ENCODE measurements around the gene PAK1. TPM values are rescaled to one million over a fixed set of nuclear protein-coding genes. Genes with fewer than 3 reads are reported as not detected.

PAK1 gene
- total RNA-seq, 1 donor from 2014 or later: 39.8 TPM

DNA sequence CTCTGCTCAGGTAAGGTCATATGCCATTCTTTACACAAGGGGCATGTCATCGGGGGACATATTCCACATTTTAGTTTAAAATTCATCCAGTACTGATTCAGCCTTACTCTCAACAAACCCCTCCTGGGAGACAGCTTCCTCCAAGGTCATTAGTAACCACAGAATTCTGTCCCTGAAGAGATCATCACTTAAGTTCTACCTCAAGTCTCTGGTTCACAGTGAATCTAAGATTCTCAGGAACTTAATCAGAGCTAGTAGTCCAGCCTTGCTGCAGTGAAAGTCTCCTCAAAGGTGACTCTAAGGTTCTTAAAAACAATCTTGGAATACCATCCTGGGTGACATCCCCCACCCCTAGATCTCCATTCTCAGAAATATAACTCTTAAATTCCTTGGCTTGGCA lies 153.5 kb downstream of the PAK1 start:
- Histone ChIP-seq H3K27me3 (no peaks in the 10 kb centered on the region), H3K4me3 (no peak overlapping the region), H3K27ac (no peak overlapping the region), H3K4me1 (no peaks in the 10 kb centered on the region), H3K9me3 (no peaks in the 10 kb centered on the region), H3K36me3 (peaks cover 7 to 16% of the 10 kb centered on the region in 2 donors)
- intact Hi-C loops (cut with DNase I): no loop called here
- TF ChIP-seq, protein P1, sequence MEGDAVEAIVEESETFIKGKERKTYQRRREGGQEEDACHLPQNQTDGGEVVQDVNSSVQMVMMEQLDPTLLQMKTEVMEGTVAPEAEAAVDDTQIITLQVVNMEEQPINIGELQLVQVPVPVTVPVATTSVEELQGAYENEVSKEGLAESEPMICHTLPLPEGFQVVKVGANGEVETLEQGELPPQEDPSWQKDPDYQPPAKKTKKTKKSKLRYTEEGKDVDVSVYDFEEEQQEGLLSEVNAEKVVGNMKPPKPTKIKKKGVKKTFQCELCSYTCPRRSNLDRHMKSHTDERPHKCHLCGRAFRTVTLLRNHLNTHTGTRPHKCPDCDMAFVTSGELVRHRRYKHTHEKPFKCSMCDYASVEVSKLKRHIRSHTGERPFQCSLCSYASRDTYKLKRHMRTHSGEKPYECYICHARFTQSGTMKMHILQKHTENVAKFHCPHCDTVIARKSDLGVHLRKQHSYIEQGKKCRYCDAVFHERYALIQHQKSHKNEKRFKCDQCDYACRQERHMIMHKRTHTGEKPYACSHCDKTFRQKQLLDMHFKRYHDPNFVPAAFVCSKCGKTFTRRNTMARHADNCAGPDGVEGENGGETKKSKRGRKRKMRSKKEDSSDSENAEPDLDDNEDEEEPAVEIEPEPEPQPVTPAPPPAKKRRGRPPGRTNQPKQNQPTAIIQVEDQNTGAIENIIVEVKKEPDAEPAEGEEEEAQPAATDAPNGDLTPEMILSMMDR (IDR thresholded peaks at IDR 0.05): no peak
- no peak for DNase-seq (ENCODE audit: low spot score in 2 of 2)

DNA sequence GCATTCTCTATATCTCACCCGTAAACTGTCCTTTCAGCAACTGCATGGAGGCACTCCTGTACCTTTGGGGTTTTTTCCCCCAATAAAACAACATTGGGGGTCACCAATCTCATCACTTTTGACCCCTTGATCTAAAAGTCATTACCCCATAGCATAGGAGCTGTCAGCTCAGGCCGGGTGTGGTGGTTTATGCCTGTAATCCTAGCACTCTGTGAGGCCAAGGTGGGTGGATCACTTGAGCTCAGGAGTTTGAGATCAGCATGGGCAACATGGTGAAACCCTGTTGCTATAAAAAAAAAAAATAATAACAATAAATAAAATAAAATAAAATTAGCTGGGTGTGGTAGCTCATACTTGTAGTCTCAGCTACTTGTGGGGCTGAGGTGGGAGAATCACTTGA lies 155.3 kb downstream of the PAK1 start:
- intact Hi-C loops (cut with DNase I): no loop called here
- Histone ChIP-seq H3K4me1 (no peaks in the 10 kb centered on the region), H3K4me3 (no peak overlapping the region), H3K9me3 (no peaks in the 10 kb centered on the region), H3K27ac (no peak overlapping the region), H3K36me3 (peaks cover 7 to 10% of the 10 kb centered on the region in 2 donors), H3K27me3 (no peaks in the 10 kb centered on the region)
- no peak for DNase-seq (ENCODE audit: low spot score in 2 of 2)
- TF ChIP-seq, protein P1 (IDR thresholded peaks at IDR 0.05): no peak

DNA sequence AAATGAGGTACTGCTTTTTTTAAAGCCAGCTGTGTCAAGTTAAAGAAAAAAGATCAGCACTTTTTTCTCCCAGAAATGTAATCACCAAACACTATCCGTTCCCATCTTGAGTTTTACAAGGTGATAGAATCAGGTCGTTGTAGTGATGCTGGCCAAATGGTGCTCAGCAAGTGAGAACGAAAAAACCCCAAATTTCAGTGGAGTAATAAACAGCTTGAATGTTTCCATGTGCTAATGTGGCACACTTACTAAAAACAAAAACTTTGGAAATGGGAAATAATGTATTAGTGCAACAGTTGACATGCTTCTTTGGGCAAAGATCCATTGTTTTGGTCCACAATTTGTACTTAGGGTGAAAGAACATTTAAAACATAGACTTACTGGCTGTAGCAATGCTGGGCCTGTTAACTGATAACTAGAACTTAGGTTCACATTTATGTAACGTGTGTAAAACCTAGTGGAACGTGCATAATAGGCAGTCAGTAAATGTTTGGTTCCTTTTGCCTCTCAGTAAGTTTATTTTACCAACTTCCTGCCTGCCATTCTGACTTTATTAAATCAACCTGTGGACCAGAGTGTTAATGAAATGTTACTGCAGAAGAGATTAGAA lies 157.1 kb downstream of the PAK1 start:
- Histone ChIP-seq H3K27ac (no peak overlapping the region), H3K9me3 (no peaks in the 10 kb centered on the region), H3K36me3 (peaks cover 0 to under 1% of the 10 kb centered on the region in 2 donors), H3K27me3 (no peaks in the 10 kb centered on the region), H3K4me3 (no peak overlapping the region), H3K4me1 (no peaks in the 10 kb centered on the region)
- DNase-seq (ENCODE audit: low spot score in 2 of 2): no peak
- TF ChIP-seq, protein P1 (IDR thresholded peaks at IDR 0.05): no peak
- intact Hi-C loops (cut with DNase I): no loop called here

- intact Hi-C loops (cut with DNase I): no loop called here
- H3K36me3 ChIP-seq: no peaks in the 10 kb centered on the region
- no peak overlapping the region for H3K27ac ChIP-seq
- no peaks in the 10 kb centered on the region for H3K4me1 ChIP-seq
- H3K27me3 ChIP-seq: no peaks in the 10 kb centered on the region
- no peak overlapping the region for H3K4me3 ChIP-seq
- no peak for DNase-seq (ENCODE audit: low spot score in 2 of 2)
- TF ChIP-seq, protein P1 (IDR thresholded peaks at IDR 0.05): no peak
- no peaks in the 10 kb centered on the region for H3K9me3 ChIP-seq
These were observed 161.8 kb downstream of the PAK1 start for GRCh38 chr11:77312107-77312506.

GRCh38 chr11:77311701-77312100 lies 162.2 kb downstream of the PAK1 start:
- H3K27me3 ChIP-seq: no peaks in the 10 kb centered on the region
- no peak overlapping the region for H3K27ac ChIP-seq
- no peak overlapping the region for H3K4me3 ChIP-seq
- no peak for DNase-seq (ENCODE audit: low spot score in 2 of 2)
- no peaks in the 10 kb centered on the region for H3K36me3 ChIP-seq
- intact Hi-C loops (cut with DNase I): no loop called here
- H3K4me1 ChIP-seq: no peaks in the 10 kb centered on the region
- TF ChIP-seq, protein P1 (IDR thresholded peaks at IDR 0.05): no peak
- H3K9me3 ChIP-seq: no peaks in the 10 kb centered on the region

- no peak for DNase-seq (ENCODE audit: low spot score in 2 of 2)
- H3K9me3 ChIP-seq: no peaks in the 10 kb centered on the region
- H3K27ac ChIP-seq: no peak overlapping the region
- intact Hi-C loops (cut with DNase I): no loop called here
- H3K27me3 ChIP-seq: no peaks in the 10 kb centered on the region
- no peaks in the 10 kb centered on the region for H3K4me1 ChIP-seq
- H3K4me3 ChIP-seq: no peak overlapping the region
- H3K36me3 ChIP-seq: no peaks in the 10 kb centered on the region
- TF ChIP-seq, protein P1 (IDR thresholded peaks at IDR 0.05): no peak
These were observed 163.2 kb downstream of the PAK1 start for GRCh38 chr11:77310721-77311120.
